Pons (tissue), 1 donor: Measurements from ENCODE around the gene SERPINI1.

Experiments used
- DNase-seq: peaks from one replicate; pipeline ENCODE4 v3.0.0-alpha.2; 2016; ENCODE audit warnings: low spot score

Gene SERPINI1

DNA sequence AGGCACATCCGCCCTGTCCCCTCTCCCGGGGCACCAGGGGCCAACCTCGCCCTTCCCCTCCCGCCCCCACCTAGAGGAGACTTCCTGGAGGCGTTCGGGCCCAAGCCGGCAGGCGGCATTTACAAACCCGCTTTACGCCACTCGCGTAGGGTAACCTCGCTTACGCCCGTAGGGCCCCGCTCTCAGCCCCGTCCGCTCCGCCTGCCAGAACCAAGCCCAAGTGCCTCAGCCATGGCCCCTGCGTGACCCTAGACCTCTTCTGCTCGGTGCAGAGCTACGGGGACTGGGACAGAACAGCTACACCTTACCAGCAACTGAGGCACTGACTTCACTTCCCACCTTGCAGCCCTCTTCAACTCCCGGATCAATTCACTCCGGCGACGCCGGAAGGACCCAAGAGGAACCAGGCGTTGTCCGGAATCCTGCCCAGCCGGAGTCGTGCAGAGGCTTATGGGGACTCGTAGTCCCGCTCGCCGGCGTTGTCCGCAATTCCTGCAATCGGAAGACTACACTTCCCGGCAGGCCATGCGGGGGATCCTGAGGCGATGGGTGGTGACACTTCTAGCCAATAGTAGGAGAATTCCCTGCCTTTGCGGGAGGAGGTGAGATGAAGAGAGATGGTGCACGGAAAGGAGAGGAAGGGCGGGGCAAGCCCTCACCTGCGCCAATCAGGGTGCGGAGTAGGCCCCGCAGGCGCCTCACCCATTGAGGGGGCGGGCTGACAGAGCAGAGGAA lies 856 bp upstream of the SERPINI1 start, which contains the start of gene PDCD10:
PDCD10 (minus strand) TSS at position 395 of the 735 bp plus-strand sequence. CDS start 14,735 bp downstream, outside the sequence.
- peak; percentile 99 for DNase-seq

- peak; percentile 66 for DNase-seq
Measured at GRCh38 chr3:167736264-167736787, 805 bp downstream of the SERPINI1 start.

GRCh38 chr3:167736997-167737396 lies 1.5 kb downstream of the SERPINI1 start:
- DNase-seq = no peak

DNA sequence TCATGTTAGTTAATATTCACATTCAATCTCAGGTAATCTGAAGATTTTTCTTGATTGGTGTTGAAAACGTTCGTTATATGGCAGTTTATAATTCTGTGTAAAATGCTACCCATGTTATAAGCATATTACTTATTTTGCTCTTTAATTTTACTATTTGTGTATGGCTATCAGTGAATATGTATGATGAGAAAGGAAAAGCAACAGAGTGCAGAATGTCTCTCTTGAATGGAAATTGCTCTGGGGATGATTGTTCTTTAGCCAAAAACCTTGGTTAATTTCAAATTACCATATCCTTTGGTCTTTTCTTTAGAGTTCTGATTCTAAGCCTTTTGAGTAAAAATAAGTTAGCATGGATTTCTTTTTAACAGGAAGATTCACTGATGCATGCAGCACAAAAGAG lies 2.5 kb downstream of the SERPINI1 start:
- peak; percentile 47 for DNase-seq

- peak; percentile 92 for DNase-seq
Measured at GRCh38 chr3:167739190-167739810, 3.8 kb downstream of the SERPINI1 start.

- DNase-seq = peak; percentile 83
Measured at GRCh38 chr3:167740961-167741587, 5.6 kb downstream of the SERPINI1 start.

DNA sequence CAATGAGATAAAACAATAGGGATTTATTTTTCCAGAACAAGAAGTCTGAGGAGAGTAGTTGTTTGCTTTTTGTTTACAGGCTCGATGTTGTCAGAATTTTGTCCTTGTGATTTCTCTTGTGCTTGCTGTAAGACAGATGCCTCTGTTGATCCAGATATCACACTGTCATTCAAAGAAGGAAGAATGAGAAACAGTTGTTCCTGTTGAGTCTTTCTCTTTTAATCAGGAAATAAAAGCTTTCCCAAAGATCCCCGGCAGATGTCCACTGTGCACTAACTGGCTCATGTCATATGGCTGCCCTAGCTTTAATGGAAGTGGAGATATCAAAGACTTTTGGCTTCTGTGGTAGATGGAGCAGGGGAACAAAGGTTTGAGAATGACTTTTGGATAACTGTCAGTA lies 6.8 kb downstream of the SERPINI1 start:
- DNase-seq = peak; percentile 91

- no peak for DNase-seq
Measured at GRCh38 chr3:167743799-167744198, 8.3 kb downstream of the SERPINI1 start.

- DNase-seq = no peak
Measured at GRCh38 chr3:167749209-167749608, 13.7 kb downstream of the SERPINI1 start.

DNA sequence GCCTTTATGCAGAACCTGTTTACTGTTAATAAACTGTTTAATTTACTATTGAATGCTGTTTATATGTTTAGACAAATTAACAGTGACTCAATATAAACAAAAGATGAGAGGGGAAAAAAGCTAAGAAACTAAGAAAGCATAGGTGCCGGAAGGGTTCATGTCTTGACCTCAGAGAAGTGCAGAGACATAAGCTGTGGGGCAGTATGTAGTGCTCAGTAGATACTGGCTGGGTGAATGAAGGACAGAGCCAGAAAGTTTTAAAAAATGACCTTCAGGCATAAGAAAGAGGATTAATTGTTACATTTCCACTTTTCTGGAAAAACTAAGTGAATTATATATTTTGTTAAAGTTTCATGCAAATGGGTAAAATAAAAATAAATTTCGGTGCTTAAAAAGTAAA lies 14.2 kb downstream of the SERPINI1 start:
- no peak for DNase-seq

- no peak for DNase-seq
Measured at GRCh38 chr3:167750272-167750971, 14.9 kb downstream of the SERPINI1 start.

GRCh38 chr3:167754049-167754448 lies 18.5 kb downstream of the SERPINI1 start:
- DNase-seq = no peak

DNA sequence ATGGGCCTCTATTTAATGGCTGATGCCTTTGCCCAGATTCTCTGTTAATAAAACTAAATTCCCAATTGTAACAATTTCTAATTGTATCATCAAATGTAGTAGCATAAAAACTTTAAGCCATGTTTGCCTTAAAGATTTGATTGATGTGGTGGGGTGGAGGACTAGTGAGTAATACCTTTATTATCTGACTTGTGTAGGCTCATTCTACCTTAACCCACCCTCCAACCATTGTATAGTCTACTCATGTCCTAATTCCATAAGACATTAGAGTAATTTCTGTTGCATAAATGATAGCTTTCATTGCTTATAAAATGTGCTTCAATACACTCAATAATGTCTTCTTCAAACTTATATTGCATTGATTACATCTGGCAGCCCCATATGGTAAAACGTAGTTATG lies 25.8 kb downstream of the SERPINI1 start:
- DNase-seq = no peak

- no peak for DNase-seq
Measured at GRCh38 chr3:167762296-167762695, 26.8 kb downstream of the SERPINI1 start.

DNA sequence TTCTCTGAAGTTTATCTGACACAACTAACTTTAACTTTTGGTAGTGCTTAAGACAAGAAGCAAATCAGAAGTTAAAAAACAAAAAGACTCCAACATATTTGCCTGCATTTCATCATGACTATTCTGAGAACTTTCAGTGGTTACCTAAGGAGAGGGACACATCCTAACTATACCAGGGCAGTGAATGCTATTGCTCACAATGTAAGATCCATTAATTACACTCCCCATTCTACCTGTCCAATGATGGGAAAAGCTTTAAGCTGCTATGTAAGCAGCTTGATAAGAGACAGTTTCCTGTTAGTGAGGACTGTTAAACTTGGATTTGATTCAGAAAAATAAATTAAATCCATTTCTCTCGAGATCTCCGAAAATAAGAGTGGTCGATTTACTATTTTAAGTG lies 37.5 kb downstream of the SERPINI1 start:
- no peak for DNase-seq

DNA sequence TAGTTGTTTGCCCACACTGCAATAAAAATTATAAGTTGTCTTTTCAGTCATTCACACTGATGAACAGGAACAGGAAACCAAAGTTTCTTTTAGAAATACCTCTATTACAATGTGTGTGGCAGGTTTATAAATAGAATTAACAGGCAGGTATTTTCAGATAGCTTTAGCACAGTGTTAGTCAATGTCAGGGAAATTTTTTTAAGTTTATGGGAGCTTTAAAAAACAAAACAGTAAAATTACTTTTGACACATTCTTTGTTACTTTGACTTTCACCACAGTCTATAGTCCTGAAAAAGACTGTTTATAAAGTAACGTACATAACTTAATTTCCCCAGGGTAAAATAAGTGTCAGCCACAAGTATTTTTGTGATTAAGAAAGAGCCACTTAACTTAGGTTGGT lies 38.1 kb downstream of the SERPINI1 start:
- no peak for DNase-seq

DNA sequence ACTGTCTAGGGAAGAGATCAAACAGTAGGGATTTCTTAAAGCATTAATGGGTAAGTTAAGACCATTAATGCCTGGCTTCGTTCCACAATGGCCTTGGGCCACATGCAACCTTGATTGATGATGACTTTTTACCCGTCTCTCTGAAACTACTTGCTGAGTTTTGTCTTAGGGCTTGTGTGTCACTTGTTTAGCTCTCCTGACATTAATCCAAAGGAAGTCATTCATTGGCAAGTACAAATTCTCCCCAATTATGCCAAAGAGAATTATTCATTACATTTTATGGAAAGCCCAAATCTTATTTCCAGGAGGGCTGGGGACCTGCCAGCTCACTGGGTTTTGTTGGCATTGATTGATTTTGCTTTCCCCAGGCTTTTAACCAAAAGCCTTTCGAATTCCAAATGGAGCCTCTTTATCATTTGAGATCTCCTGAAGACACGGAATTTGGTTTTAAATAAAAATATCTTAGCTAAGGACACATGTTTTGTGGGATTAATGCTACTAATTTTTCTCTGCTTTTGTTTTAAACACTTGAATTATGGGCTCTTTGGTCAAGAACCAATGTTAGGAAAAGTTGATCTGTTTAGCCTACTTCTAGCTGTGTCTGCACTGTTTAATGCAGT lies 40.7 kb downstream of the SERPINI1 start:
- DNase-seq = peak; percentile 29

GRCh38 chr3:167777356-167777755 lies 41.8 kb downstream of the SERPINI1 start:
- DNase-seq = no peak

DNA sequence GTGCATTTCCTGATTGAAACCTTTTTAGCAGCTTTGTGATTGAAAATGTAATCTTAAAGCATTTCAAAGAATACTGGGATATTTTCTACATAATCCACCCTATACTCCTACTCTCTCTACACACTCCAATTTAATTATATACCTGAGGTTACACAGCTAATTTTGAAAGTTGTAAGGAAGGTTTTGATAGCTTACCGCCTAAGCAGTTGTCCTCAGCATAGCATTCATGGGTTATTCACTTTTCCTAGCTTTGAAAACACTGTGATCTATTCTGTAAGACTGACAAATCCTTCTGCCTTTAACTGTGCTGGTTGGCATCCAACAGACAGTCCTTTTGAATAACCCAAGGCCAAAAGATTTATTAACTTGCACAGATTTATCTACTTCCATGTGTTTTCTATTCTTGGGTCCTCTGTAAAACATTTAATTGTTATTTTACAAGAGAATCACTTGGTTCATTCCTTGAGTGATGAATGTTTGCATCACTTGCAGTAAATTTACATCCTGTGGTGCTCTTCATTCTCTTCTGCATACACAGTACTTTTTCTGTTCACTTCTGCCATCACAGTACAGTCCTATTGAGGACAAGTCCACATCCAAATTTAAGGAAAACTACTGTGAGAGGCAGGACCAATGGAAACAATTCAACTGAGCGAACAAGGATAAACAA lies 44.8 kb downstream of the SERPINI1 start:
- peak; percentile 28 for DNase-seq

- DNase-seq = peak; percentile 46
Measured at GRCh38 chr3:167783781-167784180, 48.3 kb downstream of the SERPINI1 start.

GRCh38 chr3:167785790-167786189 lies 50.3 kb downstream of the SERPINI1 start:
- DNase-seq = no peak
